Measurements from ENCODE around the gene DPP9.

Gene DPP9

GRCh38 chr19:4671185-4671851, 52.3 kb downstream of the DPP9 start:
- Histone ChIP-seq H3K27ac (no peak overlapping the region), H3K4me3 (no peak overlapping the region), H3K36me3 (ENCODE audit: insufficient read depth, low read length) (peaks cover 17% of the 10 kb centered on the region), H3K9ac (ENCODE audit: insufficient read length) (no peak overlapping the region), H3K9me3 (ENCODE audit: low read depth, low read length) (no peaks in the 10 kb centered on the region)
- no peak for TF ChIP-seq POLR2AphosphoS5 (IDR thresholded peaks at IDR 0.05; ENCODE audit: borderline replicate concordance, low read depth, low read length)
- no peak for TF ChIP-seq EZH2 (IDR thresholded peaks at IDR 0.05)
- no peak for TF ChIP-seq FOXP2 (optimal IDR thresholded peaks at IDR 0.05; ENCODE audit: control extremely low read depth, extremely low read length, insufficient read depth)
- no peak for DNase-seq (ENCODE audit: low read depth, low spot score)

GRCh38 chr19:4669723-4670480, 53.7 kb downstream of the DPP9 start, which contains the start of gene MYDGF:
Gene MYDGF, minus strand, starts transcription at chr19:4670342. Its CDS starts 8 bp downstream, at chr19:4670334.
- Histone ChIP-seq H3K9me3 (ENCODE audit: low read depth, low read length) (no peaks in the 10 kb centered on the region), H3K36me3 (ENCODE audit: insufficient read depth, low read length) (peaks cover 19% of the 10 kb centered on the region), H3K27ac (no peak within 1 kb of the TSS), H3K4me3 (peak within 1 kb of the TSS; percentile 97), H3K9ac (ENCODE audit: insufficient read length) (peak within 1 kb of the TSS; percentile 89)
- TF ChIP-seq EZH2 (IDR thresholded peaks at IDR 0.05) (no peak), POLR2AphosphoS5 (IDR thresholded peaks at IDR 0.05; ENCODE audit: borderline replicate concordance, low read depth, low read length) (peak; percentile 89), FOXP2 (optimal IDR thresholded peaks at IDR 0.05; ENCODE audit: control extremely low read depth, extremely low read length, insufficient read depth) (no peak)
- DNase-seq (ENCODE audit: low read depth, low spot score), result peak; percentile 14

- no peak for DNase-seq (ENCODE audit: low read depth, low spot score)
- H3K9ac ChIP-seq (ENCODE audit: insufficient read length), result no peak overlapping the region
- peaks cover 27% of the 10 kb centered on the region for H3K36me3 ChIP-seq (ENCODE audit: insufficient read depth, low read length)
- H3K4me3 ChIP-seq, result no peak overlapping the region
- no peak for TF ChIP-seq EZH2 (IDR thresholded peaks at IDR 0.05)
- TF ChIP-seq POLR2AphosphoS5 (IDR thresholded peaks at IDR 0.05; ENCODE audit: borderline replicate concordance, low read depth, low read length), result no peak
- TF ChIP-seq FOXP2 (optimal IDR thresholded peaks at IDR 0.05; ENCODE audit: control extremely low read depth, extremely low read length, insufficient read depth), result no peak
- H3K9me3 ChIP-seq (ENCODE audit: low read depth, low read length), result no peaks in the 10 kb centered on the region
- H3K27ac ChIP-seq, result no peak overlapping the region
Observed at GRCh38 chr19:4664642-4665041, 59.0 kb downstream of the DPP9 start.

GRCh38 chr19:4662812-4663211, 60.8 kb downstream of the DPP9 start:
- no peaks in the 10 kb centered on the region for H3K9me3 ChIP-seq (ENCODE audit: low read depth, low read length)
- no peak overlapping the region for H3K9ac ChIP-seq (ENCODE audit: insufficient read length)
- peaks cover 20% of the 10 kb centered on the region; the same call in 1 of the 2 replicates for H3K36me3 ChIP-seq (ENCODE audit: insufficient read depth, low read length)
- no peak for DNase-seq (ENCODE audit: low read depth, low spot score)
- H3K4me3 ChIP-seq, result no peak overlapping the region
- no peak for TF ChIP-seq FOXP2 (optimal IDR thresholded peaks at IDR 0.05; ENCODE audit: control extremely low read depth, extremely low read length, insufficient read depth)
- no peak for TF ChIP-seq POLR2AphosphoS5 (IDR thresholded peaks at IDR 0.05; ENCODE audit: borderline replicate concordance, low read depth, low read length)
- no peak for TF ChIP-seq EZH2 (IDR thresholded peaks at IDR 0.05)
- no peak overlapping the region for H3K27ac ChIP-seq

GRCh38 chr19:4662020-4662695, 61.5 kb downstream of the DPP9 start:
- TF ChIP-seq EZH2 (IDR thresholded peaks at IDR 0.05), result no peak
- no peak for TF ChIP-seq FOXP2 (optimal IDR thresholded peaks at IDR 0.05; ENCODE audit: control extremely low read depth, extremely low read length, insufficient read depth)
- TF ChIP-seq POLR2AphosphoS5 (IDR thresholded peaks at IDR 0.05; ENCODE audit: borderline replicate concordance, low read depth, low read length), result no peak
- no peak overlapping the region for H3K27ac ChIP-seq
- no peaks in the 10 kb centered on the region for H3K9me3 ChIP-seq (ENCODE audit: low read depth, low read length)
- DNase-seq (ENCODE audit: low read depth, low spot score), result no peak
- H3K9ac ChIP-seq (ENCODE audit: insufficient read length), result no peak overlapping the region
- peaks cover 23% of the 10 kb centered on the region; the same call in 1 of the 2 replicates for H3K36me3 ChIP-seq (ENCODE audit: insufficient read depth, low read length)
- no peak overlapping the region for H3K4me3 ChIP-seq

GRCh38 chr19:4660993-4661392, 62.6 kb downstream of the DPP9 start:
- TF ChIP-seq POLR2AphosphoS5 (IDR thresholded peaks at IDR 0.05; ENCODE audit: borderline replicate concordance, low read depth, low read length) (no peak), EZH2 (IDR thresholded peaks at IDR 0.05) (no peak), FOXP2 (optimal IDR thresholded peaks at IDR 0.05; ENCODE audit: control extremely low read depth, extremely low read length, insufficient read depth) (no peak)
- peaks cover 18% of the 10 kb centered on the region; the same call in 1 of the 2 replicates for H3K36me3 ChIP-seq (ENCODE audit: insufficient read depth, low read length)

GRCh38 chr19:4660181-4660791, 63.4 kb downstream of the DPP9 start:
- Histone ChIP-seq H3K9ac (ENCODE audit: insufficient read length) (no peak overlapping the region), H3K4me3 (no peak overlapping the region), H3K27ac (no peak overlapping the region), H3K36me3 (ENCODE audit: insufficient read depth, low read length) (peaks cover 18% of the 10 kb centered on the region; the same call in 1 of the 2 replicates), H3K9me3 (ENCODE audit: low read depth, low read length) (no peaks in the 10 kb centered on the region)
- no peak for DNase-seq (ENCODE audit: low read depth, low spot score)
- TF ChIP-seq EZH2 (IDR thresholded peaks at IDR 0.05) (no peak), POLR2AphosphoS5 (IDR thresholded peaks at IDR 0.05; ENCODE audit: borderline replicate concordance, low read depth, low read length) (no peak), FOXP2 (optimal IDR thresholded peaks at IDR 0.05; ENCODE audit: control extremely low read depth, extremely low read length, insufficient read depth) (no peak)

More at GRCh38 chr19:4660993-4661392, 62.6 kb downstream of the DPP9 start:
- Histone ChIP-seq H3K4me3 (no peak overlapping the region), H3K9ac (ENCODE audit: insufficient read length) (no peak overlapping the region), H3K9me3 (ENCODE audit: low read depth, low read length) (no peaks in the 10 kb centered on the region), H3K27ac (no peak overlapping the region)
- no peak for DNase-seq (ENCODE audit: low read depth, low spot score)

All from SK-N-MC (cell line).